GM12878 (cell line): ENCODE data around the gene HSPE1. TPM values are rescaled to one million over a fixed set of nuclear protein-coding genes. Genes with fewer than 3 reads are reported as not detected.
A peak's percentile ranks its signal among the peaks of the same experiment; 100 is the strongest.

Source experiments
- BACH1 ChIP-seq: fragments of 450-650 bp; IDR thresholded peaks from 2 replicates; pipeline ENCODE4 v1.6.1; 2017; ENCODE audit warnings: mild to moderate bottlenecking, borderline replicate concordance
- BMI1 ChIP-seq: fragments of 450-650 bp; IDR thresholded peaks from 2 replicates; pipeline ENCODE4 v1.6.1; 2016; ENCODE audit warnings: mild to moderate bottlenecking, moderate library complexity, borderline replicate concordance
- CBX3 ChIP-seq: fragments of 200-600 bp; sonication (generic); IDR thresholded peaks from 2 replicates; pipeline ENCODE4 v1.6.1; 2016; ENCODE audit warnings: low read depth, borderline replicate concordance
- CBX5 ChIP-seq: sonication (generic); IDR thresholded peaks from 2 replicates; pipeline ENCODE4 v1.6.1; 2016; ENCODE audit warnings: low read depth, moderate library complexity, mild to moderate bottlenecking, inconsistent platforms
- CHD2 ChIP-seq: IDR thresholded peaks from 2 replicates; pipeline ENCODE4 v1.6.1; 2011; ENCODE audit warnings: low read depth, low read length, improper control_type of control experiment, borderline replicate concordance
- CREM ChIP-seq: IDR thresholded peaks from 2 replicates; pipeline ENCODE4 v1.6.1; 2014; ENCODE audit warnings: antibody characterized with exemption, low read depth
- DPF2 ChIP-seq: fragments of 450-650 bp; IDR thresholded peaks from 2 replicates; pipeline ENCODE4 v1.6.1; 2017; ENCODE audit warnings: mild to moderate bottlenecking
- EED ChIP-seq: sonication (generic); IDR thresholded peaks from 2 replicates; pipeline ENCODE4 v1.6.1; 2016; ENCODE audit warnings: antibody characterized with exemption, low read depth
- HCFC1 ChIP-seq: fragments of 150-350 bp; IDR thresholded peaks from 2 replicates; pipeline ENCODE4 v1.6.1; 2014; ENCODE audit warnings: low read length
- NBN ChIP-seq: fragments of 450-650 bp; IDR thresholded peaks from 2 replicates; pipeline ENCODE4 v1.6.1; 2016
- NR2C1 ChIP-seq: fragments of 450-650 bp; IDR thresholded peaks from 2 replicates; pipeline ENCODE4 v1.6.1; 2017; ENCODE audit warnings: antibody characterized with exemption, mild to moderate bottlenecking, moderate library complexity
- NR2F1 ChIP-seq: fragments of 450-650 bp; conservative IDR thresholded peaks from 2 replicates; pipeline ENCODE4 v1.6.1; 2017; ENCODE audit warnings: mild to moderate bottlenecking
- NRF1 ChIP-seq: conservative IDR thresholded peaks from 2 replicates; pipeline ENCODE4 v1.6.1; 2011; ENCODE audit warnings: mild to moderate bottlenecking, low read depth, low read length, improper control_type of control experiment
- RELA ChIP-seq: fragments of 450-650 bp; IDR thresholded peaks from 2 replicates; pipeline ENCODE4 v1.8.0; 2014; ENCODE audit warnings: borderline replicate concordance; ENCODE audit not compliant: partially characterized antibody
- SIN3A ChIP-seq: IDR thresholded peaks from 2 replicates; pipeline ENCODE4 v1.6.1; 2012; ENCODE audit warnings: low read depth, low read length, improper control_type of control experiment
- SMC3 ChIP-seq: IDR thresholded peaks from 2 replicates; pipeline ENCODE4 v1.6.1; 2011; ENCODE audit warnings: low read length, improper control_type of control experiment, borderline replicate concordance
- SRF ChIP-seq, 2 experiments: IDR thresholded peaks; 2 replicates each; pipeline ENCODE4 v1.6.1; 2011; ENCODE audit warnings: low read depth in 2 of 2, low read length in 2 of 2, mild to moderate bottlenecking in 1 of 2, moderate library complexity in 1 of 2
- polyA plus RNA-seq, 11 experiments: library from polyadenylated mRNA; depleted of rRNA in 4 of 11; unstranded in 6 of 11; stranded (reverse) in 5 of 11; fragments of >200 nt; fragmentation: Nextera tagmentation in 4 of 11; fragmentation: Illumina TruSeq in 1 of 11; extraction: Ambion mirVana in 4 of 11; extraction: Trizol in 1 of 11; gene quantifications; 1 replicate in 1 of 11; 2 replicates in 10 of 11; pipeline versions ENCODE4 v1.2.1 to v1.2.3, GENCODE V29; 2011 to 2016; ENCODE audit warnings: inconsistent platforms in 2 of 11, missing spikeins in 2 of 11, low read depth in 1 of 11
- total RNA-seq, 4 experiments: library from RNA; depleted of rRNA in 3 of 4; stranded (reverse); fragments of >200 nt in 3 of 4; fragmentation: Illumina TruSeq in 1 of 4; extraction: Trizol in 1 of 4; gene quantifications; 2 replicates each; pipeline versions ENCODE4 v1.2.1 to v1.2.3, GENCODE V29; 2013 to 2021
- TF ChIP-seq, protein P1 (sequence below): fragments of 450-650 bp; IDR thresholded peaks from 2 replicates; pipeline ENCODE4 v1.6.1; 2017; ENCODE audit warnings: low read depth, mild to moderate bottlenecking, moderate library complexity
- TF ChIP-seq, protein P2 (sequence below): fragments of 450-650 bp; IDR thresholded peaks from 2 replicates; pipeline ENCODE4 v1.6.1; 2014; ENCODE audit warnings: mild to moderate bottlenecking
- TF ChIP-seq, protein P3 (sequence below): IDR thresholded peaks from 2 replicates; pipeline ENCODE4 v1.6.1; 2012; ENCODE audit warnings: low read depth, low read length, improper control_type of control experiment
- TF ChIP-seq, protein P4 (sequence below): fragments of 450-650 bp; conservative IDR thresholded peaks from 2 replicates; pipeline ENCODE4 v1.6.1; 2017; ENCODE audit warnings: mild to moderate bottlenecking, moderate library complexity
- TF ChIP-seq, protein P5 (sequence below): IDR thresholded peaks from 2 replicates; pipeline ENCODE4 v1.6.1; 2012; ENCODE audit warnings: low read length, inconsistent platforms

The HSPE1 gene
- total and polyA plus RNA-seq, 10 of the 15 experiments (the other 5 are each of a cell fraction or from before 2014, with no cell fraction given), result 180 to 1,096 (median 505) TPM

DNA sequence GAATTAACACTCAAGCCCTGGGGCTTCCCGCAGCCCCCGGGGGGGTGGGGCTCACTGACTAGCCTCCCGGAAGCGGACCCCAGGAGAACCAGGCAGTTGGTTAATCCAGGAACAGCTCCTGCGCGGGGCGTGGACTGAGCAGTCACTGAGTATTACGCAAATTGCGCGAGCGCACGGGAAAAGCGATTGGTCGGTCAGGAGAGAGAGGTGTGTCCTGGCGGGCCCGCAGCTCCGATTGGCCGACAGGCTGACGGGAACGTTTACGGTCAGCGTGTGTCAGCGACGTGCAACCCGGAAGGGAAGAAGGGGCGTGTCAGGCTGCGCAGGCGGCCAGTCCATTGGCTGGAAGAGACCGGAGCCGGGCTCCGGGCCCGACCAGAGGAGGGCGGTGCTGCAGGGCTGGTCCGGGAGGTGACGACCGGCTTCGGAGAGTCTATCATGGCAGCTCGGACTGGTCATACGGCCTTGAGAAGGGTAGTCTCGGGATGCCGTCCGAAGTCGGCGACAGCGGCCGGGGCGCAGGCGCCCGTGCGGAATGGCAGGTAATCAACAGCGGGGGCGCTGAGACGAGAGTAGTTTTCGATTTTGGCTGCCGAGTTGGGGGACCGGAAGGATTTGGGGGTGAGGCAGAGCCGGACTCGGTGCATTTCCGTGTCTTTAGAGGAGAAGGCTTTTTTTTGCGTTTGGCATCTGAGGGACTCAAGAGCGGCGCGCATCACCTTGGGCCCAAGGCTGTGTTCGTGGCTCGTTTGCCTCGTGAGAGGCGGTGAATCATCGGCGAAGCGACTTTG lies 46.9 kb upstream of the HSPE1 start, which contains the start of gene COQ10B (continued):
- TF ChIP-seq CREM, result peak; percentile 84
- TF ChIP-seq, protein P1, sequence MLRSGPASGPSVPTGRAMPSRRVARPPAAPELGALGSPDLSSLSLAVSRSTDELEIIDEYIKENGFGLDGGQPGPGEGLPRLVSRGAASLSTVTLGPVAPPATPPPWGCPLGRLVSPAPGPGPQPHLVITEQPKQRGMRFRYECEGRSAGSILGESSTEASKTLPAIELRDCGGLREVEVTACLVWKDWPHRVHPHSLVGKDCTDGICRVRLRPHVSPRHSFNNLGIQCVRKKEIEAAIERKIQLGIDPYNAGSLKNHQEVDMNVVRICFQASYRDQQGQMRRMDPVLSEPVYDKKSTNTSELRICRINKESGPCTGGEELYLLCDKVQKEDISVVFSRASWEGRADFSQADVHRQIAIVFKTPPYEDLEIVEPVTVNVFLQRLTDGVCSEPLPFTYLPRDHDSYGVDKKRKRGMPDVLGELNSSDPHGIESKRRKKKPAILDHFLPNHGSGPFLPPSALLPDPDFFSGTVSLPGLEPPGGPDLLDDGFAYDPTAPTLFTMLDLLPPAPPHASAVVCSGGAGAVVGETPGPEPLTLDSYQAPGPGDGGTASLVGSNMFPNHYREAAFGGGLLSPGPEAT, result peak; percentile 55
- TF ChIP-seq EED, result no peak
- peak; percentile 48 for TF ChIP-seq RELA
- TF ChIP-seq NBN, result peak; percentile 89
- TF ChIP-seq SRF (IDR thresholded peaks at IDR 0.05; ENCODE audit: low read depth in 2 of 2, low read length in 2 of 2), result no peak
- TF ChIP-seq CBX3, result no peak
- TF ChIP-seq CHD2, result peak; percentile 78
- no peak for TF ChIP-seq BMI1
- TF ChIP-seq, protein P2, sequence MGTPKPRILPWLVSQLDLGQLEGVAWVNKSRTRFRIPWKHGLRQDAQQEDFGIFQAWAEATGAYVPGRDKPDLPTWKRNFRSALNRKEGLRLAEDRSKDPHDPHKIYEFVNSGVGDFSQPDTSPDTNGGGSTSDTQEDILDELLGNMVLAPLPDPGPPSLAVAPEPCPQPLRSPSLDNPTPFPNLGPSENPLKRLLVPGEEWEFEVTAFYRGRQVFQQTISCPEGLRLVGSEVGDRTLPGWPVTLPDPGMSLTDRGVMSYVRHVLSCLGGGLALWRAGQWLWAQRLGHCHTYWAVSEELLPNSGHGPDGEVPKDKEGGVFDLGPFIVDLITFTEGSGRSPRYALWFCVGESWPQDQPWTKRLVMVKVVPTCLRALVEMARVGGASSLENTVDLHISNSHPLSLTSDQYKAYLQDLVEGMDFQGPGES, result peak; percentile 51; the same call in 1 of the 2 replicates
- no peak for TF ChIP-seq SMC3
- TF ChIP-seq BACH1, result peak; percentile 78
- TF ChIP-seq, protein P3, sequence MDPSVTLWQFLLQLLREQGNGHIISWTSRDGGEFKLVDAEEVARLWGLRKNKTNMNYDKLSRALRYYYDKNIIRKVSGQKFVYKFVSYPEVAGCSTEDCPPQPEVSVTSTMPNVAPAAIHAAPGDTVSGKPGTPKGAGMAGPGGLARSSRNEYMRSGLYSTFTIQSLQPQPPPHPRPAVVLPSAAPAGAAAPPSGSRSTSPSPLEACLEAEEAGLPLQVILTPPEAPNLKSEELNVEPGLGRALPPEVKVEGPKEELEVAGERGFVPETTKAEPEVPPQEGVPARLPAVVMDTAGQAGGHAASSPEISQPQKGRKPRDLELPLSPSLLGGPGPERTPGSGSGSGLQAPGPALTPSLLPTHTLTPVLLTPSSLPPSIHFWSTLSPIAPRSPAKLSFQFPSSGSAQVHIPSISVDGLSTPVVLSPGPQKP, result peak; percentile 82
- 0 out of 2 replicates have a peak, but pooled peaks have one; percentile 13 for TF ChIP-seq CBX5
- peak; percentile 53; the same call in 1 of the 2 replicates for TF ChIP-seq NR2C1
- peak; percentile 34 for TF ChIP-seq SIN3A
- TF ChIP-seq, protein P4, sequence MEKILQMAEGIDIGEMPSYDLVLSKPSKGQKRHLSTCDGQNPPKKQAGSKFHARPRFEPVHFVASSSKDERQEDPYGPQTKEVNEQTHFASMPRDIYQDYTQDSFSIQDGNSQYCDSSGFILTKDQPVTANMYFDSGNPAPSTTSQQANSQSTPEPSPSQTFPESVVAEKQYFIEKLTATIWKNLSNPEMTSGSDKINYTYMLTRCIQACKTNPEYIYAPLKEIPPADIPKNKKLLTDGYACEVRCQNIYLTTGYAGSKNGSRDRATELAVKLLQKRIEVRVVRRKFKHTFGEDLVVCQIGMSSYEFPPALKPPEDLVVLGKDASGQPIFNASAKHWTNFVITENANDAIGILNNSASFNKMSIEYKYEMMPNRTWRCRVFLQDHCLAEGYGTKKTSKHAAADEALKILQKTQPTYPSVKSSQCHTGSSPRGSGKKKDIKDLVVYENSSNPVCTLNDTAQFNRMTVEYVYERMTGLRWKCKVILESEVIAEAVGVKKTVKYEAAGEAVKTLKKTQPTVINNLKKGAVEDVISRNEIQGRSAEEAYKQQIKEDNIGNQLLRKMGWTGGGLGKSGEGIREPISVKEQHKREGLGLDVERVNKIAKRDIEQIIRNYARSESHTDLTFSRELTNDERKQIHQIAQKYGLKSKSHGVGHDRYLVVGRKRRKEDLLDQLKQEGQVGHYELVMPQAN, result peak; percentile 92
- peak; percentile 4; the same call in 1 of the 2 replicates for TF ChIP-seq DPF2
- 0 out of 2 replicates have a peak, but pooled peaks have one; percentile 14 for TF ChIP-seq HCFC1
- TF ChIP-seq NR2F1, result no peak
- TF ChIP-seq NRF1, result peak; percentile 62
- TF ChIP-seq, protein P5, sequence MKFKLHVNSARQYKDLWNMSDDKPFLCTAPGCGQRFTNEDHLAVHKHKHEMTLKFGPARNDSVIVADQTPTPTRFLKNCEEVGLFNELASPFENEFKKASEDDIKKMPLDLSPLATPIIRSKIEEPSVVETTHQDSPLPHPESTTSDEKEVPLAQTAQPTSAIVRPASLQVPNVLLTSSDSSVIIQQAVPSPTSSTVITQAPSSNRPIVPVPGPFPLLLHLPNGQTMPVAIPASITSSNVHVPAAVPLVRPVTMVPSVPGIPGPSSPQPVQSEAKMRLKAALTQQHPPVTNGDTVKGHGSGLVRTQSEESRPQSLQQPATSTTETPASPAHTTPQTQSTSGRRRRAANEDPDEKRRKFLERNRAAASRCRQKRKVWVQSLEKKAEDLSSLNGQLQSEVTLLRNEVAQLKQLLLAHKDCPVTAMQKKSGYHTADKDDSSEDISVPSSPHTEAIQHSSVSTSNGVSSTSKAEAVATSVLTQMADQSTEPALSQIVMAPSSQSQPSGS, result no peak; the same call in 1 of the 2 replicates
